Mesenteric fat pad (tissue), 1 donor: Measurements from ENCODE around the gene PEX12. TPM values are rescaled to one million over a fixed set of nuclear protein-coding genes. Genes with fewer than 3 reads are reported as not detected.
A peak's percentile ranks its signal among the peaks of the same experiment; 100 is the strongest.
"Not testable (repeated sequence)": the region's sequence is repeated elsewhere in the genome, so short reads cannot be mapped to it uniquely, and the experiment has no call there.

Experiments used
- DNase-seq: peaks from one replicate; pipeline ENCODE4 v3.0.0-alpha.2; 2020; ENCODE audit warnings: low spot score
- long read RNA-seq: library from polyadenylated mRNA; unstranded; transcript quantifications from one replicate; pipeline ENCODE4 v2.0.0, GENCODE V29; 2020
- total RNA-seq: library from RNA; stranded (reverse); fragmentation: NEBNext Ultra II Directional; extraction: Animal tissue kit (Norgen Biotek cat#: 25700); gene quantifications from one replicate; pipeline ENCODE4 v1.2.1, GENCODE V29; 2021
- donor health status: DM: yes; HTN: yes; CAD: no.

Gene PEX12
- 3.3 TPM for total RNA-seq
- long read RNA-seq, transcript PEX12-201 (3 exons, 2,675 nt) = major isoform, 5 of 8 reads
- long read RNA-seq, partial matches to known transcripts = 3 of 8 reads
- long read RNA-seq, other reads (novel, unspliced or antisense) = 0 of 8 reads

GRCh38 chr17:35578197-35578928 lies at the start of gene PEX12:
PEX12 (minus strand) TSS chr17:35578571; CDS start chr17:35578021, 550 bp downstream.
- DNase-seq = peak; percentile 93

GRCh38 chr17:35627417-35627816 lies 49.0 kb upstream of the PEX12 start:
- DNase-seq = no peak

GRCh38 chr17:35621768-35622167 lies 43.4 kb upstream of the PEX12 start:
- DNase-seq = no peak

DNA sequence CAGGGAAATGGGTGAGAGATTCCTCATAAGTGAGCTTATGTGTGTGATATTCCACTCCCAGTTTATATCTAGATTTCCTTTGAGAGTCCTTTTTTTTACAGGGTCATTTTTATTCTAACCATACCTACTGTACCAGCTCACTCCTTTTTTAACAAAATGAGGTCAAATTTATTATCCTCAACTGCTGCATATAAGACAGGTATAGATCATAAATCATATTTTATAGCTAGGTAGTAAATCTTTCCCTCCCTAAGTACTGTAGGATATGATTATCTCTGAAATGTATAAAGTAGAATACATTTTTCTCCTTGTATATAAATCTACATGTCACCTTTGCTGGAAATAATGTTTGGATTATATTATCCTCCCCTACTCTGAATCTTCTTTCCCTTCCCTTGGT lies 40.3 kb upstream of the PEX12 start:
- DNase-seq = no peak

DNA sequence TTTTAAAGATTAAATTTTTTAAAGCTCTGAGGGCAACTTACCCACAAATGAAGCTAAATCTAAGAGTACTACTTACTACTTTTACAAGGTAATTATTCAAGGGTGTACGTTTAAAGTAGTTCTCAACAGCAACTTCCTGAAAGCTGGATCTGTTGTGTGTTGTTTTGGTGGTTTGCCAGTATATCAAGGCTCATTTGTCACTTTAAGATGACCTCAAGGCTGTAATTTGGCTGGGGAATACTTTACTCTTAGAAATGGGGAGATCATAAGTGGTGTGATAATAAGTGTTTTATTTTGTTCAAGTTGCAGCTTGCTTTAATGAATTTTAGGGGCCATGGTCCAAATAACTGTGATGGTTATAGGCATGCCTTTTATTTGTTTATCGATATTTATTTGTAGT lies 39.1 kb upstream of the PEX12 start:
- DNase-seq = no peak

DNA sequence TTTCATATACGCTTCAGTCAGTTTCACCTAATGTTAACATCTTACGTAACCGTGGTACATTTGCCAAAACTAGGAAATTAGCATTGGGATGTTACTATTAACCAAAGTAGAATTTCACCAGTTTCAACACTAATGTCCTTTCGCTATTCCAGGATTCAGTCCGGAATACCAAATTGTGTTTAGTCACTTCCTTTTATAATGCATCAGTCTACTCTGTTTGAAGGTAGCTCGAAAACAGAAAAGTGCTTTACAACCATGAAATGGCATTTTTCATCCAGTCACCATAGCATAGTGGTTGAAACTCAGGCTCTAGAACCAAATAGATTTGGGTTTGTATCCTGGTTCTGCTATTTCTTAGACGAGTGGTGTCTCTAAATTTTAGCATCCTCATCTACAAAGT lies 38.2 kb upstream of the PEX12 start:
- DNase-seq = no peak

DNA sequence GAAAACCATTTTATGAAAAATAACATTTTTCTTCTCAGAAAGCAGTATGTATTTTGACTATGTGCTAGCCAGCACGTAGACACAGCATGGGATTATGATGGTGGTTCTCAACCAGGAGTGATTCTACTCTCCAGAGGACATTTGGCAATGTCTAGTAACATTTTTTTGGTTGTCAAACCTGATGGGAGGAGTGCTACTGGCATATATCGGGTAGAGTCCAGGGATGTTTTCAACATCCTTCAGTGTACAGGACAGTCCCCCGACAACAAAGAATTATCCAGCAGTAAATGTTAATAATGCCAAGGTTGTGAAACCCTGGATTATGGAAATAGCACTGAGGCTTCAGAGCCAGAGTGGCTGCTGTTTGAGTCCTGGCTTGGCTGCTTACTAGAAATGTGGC lies 36.4 kb upstream of the PEX12 start:
- no peak for DNase-seq

DNA sequence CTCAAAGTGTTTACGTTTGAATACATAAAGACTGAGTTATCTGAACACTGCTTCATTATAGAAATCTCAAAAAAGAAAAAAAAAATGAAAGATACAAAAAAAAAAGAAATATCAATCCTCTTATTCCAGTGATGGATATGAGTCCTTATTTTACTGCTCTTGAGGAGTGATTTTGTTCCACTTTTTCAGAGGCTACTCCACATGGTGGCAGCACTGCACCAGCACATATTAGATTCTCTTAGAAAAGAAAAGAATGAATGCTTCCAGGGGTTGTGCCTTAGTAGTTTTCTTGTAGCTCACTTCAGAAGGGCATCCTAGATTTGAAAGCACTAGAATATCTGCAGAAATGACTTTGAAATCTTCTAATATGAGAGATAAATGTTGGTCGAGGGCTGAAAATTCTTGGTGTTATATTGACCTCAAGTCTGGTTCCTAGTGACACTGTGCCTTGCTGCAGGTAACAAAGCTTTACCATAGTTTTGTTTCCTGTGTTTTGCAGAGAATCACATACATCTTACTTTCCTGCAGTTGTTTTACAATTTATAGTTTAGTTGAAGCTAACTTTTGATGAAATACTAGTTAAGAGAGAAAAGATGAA lies 34.7 kb upstream of the PEX12 start:
- no peak for DNase-seq

DNA sequence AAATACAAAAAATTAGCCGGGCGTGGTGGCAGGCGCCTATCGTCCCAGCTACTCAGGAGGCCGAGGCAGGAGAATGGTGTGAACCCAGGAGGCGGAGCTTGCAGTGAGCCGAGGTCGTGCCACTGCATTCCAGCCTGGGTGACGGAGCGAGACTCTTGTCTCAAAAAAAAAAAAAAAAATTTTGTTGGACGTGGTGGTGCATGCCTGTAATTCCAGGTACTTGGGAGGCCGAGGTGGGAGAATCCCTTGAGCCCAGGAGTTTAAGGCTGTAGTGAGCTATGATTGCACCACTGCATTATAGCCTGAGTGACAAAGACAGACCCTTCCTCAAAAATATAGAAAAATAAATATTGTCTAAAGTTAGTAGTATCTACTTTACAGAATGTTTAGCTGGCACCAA lies 32.4 kb upstream of the PEX12 start:
- DNase-seq = not testable (repeated sequence)

GRCh38 chr17:35609831-35610230 lies 31.5 kb upstream of the PEX12 start:
- no peak for DNase-seq

DNA sequence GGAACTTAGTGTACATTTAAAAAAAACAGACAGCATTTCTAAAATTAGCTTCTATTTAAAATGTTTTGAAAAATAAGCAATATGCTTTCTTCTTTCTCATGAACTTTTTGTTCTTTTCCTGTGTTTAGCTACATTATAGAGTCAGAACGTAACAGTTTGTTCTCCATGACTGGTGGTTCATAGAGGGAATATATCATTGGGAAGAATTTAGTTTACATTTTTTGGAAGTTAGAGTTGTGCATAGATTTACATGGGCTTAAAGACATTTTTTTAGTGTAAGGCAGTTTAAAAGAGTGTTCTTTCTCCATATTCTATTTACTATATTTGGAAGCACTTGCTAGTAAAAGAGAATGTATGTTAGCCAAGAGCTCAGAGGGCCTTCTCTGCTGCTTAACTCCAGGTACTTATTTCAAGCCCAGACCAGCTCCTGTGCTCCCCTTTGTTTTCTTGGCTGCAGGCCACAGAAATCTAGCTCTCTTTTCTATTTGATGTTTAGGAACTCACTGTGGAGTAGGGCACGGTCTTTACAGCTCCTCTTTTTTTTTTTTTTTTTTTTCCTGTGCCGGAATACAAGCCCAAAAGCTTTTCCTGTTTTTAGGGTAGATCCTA lies 29.0 kb upstream of the PEX12 start:
- DNase-seq = no peak

- no peak for DNase-seq
These were observed 27.3 kb upstream of the PEX12 start for GRCh38 chr17:35605678-35606077.

GRCh38 chr17:35603674-35604073 lies 25.3 kb upstream of the PEX12 start:
- DNase-seq = no peak

DNA sequence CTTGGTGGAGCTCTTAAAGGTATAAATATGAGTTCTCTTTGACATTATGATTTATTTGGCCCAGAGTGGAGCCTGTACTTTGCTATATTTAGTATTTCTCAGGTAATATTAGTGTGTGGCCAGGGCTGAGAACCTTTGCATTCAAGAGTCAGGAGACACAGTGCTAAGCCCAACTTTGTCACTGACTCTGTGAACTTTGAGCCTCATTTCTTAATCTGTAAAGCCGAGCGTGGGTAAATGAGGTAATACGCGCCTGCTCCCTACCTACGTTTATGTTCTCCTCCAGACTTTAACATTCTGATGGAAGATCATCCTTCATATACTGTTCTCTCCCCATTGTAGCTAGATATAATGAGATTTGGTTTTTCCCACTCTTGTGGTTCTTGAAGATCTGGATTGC lies 19.2 kb upstream of the PEX12 start:
- no peak for DNase-seq

DNA sequence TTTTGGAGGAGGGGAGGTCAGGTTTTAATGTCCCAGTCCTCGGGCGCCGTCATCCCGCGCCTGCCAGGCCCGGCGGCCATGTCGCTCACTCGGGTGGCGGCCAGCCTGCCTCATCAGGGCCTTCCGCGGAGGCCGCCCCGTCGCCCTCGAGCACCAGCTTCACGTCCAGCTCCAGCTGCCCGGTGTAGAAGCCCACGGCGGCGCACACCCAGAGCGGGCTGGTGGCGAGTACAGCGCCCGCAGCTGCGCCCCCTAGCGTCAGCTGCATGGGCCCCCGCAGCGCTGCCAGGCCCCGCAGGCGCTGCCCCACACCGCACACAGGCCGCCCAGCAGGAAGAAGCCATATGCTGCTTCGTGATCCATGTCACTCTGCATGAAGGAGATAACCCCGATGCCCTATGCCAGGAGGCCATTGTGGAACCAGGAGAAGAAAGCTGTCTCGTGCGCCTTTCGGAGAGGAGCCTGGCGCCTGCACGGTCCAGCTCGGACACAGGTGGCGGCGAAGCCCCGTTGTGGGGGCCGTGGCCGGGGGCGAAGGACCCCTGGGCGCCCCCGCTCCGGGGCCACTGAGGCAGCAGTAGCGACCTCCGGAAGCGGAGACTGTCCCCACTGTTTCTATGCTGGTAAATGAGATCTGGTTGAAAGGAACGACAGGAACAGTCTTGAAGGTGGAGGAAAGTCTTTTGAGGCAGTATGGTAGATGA lies 18.3 kb upstream of the PEX12 start:
- no peak for DNase-seq

DNA sequence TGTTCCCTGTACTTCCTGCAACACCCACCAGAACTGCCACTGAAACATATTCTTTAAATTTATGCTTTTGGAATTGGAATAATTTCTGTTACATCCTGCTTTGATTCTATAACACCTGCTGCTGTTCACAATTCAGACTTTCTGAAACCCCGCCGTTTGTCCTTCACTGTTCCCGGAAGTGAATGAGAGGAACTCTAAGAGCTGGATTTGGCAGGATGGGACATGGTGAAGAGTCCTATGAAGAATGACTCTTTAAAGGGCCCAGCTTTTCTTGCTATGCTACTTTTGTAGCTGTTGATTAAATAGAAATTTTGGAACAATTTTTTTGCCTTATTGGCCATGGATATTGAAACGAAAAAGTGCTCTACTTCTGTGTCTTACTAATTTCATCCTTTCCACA lies 17.7 kb upstream of the PEX12 start:
- DNase-seq = no peak

DNA sequence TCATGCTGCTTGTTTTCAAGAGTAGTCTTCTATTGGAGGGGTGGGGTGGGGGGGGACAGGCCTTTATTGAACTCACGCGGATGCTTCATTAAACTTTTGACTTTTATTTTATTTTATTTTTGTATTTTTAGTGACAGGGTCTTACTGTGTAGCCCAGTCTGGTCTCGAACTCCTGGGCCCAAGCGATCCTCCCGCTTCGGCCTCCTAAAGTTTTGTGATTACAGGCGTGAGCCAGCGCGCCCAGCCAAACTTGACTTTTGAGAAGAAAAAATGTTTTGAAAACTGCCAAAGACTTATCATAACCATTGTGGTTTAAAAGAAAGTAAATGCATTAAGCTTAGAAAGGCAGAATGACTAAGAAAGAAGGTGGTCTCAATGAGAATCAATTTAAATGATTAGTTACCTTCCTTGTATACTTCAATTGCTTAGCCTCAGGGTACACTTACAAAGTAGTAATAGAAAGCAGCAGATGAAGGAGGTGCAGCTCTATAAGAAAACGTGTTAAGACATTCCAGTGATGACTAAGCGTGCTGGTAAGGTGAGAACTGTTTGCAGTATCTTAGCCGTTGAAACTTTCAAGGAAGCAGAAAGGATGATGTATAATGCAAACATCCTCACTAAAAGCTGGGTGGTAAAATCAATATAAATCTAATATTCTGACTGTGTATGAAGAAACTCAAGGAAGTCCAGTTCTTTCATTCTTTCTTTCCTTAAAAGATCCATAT lies 10.0 kb upstream of the PEX12 start:
- DNase-seq = no peak

GRCh38 chr17:35587074-35587961 lies 8.9 kb upstream of the PEX12 start, which contains the start of gene AP2B1:
AP2B1 (plus strand) TSS chr17:35587322; CDS start chr17:35594031, 6,709 bp downstream.
- DNase-seq = peak; percentile 98

DNA sequence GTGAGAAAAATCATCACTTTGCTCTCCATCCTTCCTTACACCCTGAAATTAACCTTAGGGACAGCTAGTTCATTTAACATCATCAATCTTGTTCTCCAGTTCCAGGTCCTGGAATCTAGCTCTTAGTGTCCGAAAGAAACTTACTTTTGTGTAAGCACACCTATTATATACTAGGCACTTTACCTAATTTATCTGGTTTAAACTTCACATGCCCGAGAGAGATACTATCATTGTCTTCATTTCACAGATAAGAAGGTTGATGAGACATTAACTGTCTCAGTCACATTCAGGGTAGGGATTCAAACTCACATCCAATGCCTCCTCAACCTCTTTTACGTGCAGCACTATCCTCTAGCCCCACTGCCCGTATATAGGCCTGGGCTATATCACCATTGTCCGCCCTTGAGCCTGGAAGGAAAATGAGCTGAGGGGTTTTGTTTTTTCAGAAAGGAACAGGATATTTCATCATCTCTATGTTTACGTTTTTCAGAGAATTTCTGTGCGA lies 8.2 kb upstream of the PEX12 start:
- DNase-seq = no peak

DNA sequence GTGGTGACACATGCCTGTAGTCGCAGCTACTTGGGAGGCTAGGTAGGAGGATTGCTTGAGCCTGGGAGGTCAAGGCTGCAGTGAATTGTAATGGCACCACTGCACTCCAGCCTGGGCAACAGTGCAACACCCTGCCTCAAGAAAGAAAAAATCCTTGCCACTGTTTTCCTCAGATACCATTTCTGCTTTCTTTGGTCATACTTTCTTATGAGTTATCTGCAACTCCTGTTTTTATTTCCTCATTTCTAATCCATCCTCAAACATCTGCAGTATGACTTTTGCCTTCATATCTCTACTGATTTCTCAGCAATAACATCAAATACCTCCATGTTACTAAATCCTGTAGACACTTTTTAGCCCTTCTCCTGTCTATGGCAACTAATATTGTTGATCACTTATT lies 5.7 kb upstream of the PEX12 start:
- no peak for DNase-seq
